Measurements from ENCODE around the gene GTSE1.

GRCh38 chr22:46360891-46361290 lies 64.2 kb downstream of the GTSE1 start:
- TF ChIP-seq RAD21 (conservative IDR thresholded peaks at IDR 0.05 in 1 of 2, IDR thresholded peaks at IDR 0.05 in 1 of 2): no peak
- no peak for TF ChIP-seq POLR2A (IDR thresholded peaks at IDR 0.05; ENCODE audit: low read length)
- TF ChIP-seq, protein P1, sequence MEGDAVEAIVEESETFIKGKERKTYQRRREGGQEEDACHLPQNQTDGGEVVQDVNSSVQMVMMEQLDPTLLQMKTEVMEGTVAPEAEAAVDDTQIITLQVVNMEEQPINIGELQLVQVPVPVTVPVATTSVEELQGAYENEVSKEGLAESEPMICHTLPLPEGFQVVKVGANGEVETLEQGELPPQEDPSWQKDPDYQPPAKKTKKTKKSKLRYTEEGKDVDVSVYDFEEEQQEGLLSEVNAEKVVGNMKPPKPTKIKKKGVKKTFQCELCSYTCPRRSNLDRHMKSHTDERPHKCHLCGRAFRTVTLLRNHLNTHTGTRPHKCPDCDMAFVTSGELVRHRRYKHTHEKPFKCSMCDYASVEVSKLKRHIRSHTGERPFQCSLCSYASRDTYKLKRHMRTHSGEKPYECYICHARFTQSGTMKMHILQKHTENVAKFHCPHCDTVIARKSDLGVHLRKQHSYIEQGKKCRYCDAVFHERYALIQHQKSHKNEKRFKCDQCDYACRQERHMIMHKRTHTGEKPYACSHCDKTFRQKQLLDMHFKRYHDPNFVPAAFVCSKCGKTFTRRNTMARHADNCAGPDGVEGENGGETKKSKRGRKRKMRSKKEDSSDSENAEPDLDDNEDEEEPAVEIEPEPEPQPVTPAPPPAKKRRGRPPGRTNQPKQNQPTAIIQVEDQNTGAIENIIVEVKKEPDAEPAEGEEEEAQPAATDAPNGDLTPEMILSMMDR (IDR thresholded peaks at IDR 0.05): no peak
- TF ChIP-seq SMC3 (IDR thresholded peaks at IDR 0.05): no peak
- TF ChIP-seq, protein P2, sequence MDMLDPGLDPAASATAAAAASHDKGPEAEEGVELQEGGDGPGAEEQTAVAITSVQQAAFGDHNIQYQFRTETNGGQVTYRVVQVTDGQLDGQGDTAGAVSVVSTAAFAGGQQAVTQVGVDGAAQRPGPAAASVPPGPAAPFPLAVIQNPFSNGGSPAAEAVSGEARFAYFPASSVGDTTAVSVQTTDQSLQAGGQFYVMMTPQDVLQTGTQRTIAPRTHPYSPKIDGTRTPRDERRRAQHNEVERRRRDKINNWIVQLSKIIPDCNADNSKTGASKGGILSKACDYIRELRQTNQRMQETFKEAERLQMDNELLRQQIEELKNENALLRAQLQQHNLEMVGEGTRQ (IDR thresholded peaks at IDR 0.05): no peak
- no peak for TF ChIP-seq MAFK (IDR thresholded peaks at IDR 0.05; ENCODE audit: partially characterized antibody)
- no peak for TF ChIP-seq CHD2 (IDR thresholded peaks at IDR 0.05; ENCODE audit: low read length, partially characterized antibody)
- no peak for TF ChIP-seq REST (IDR thresholded peaks at IDR 0.05)
